HG03354 (cell line): Measurements from ENCODE around the gene AKAP9.
A peak's percentile ranks its signal among the peaks of the same experiment; 100 is the strongest.
"Not testable (repeated sequence)": the region's sequence is repeated elsewhere in the genome, so short reads cannot be mapped to it uniquely, and the experiment has no call there.

Source experiments
- ATAC-seq: cut with Tn5 transposase; IDR thresholded peaks from one replicate; pipeline ENCODE4 v1.9.1; 2021; ENCODE audit warnings: mild to moderate bottlenecking; ENCODE audit not compliant: unreplicated experiment, poor library complexity, severe bottlenecking

The AKAP9 gene

GRCh38 chr7:92116949-92117348, 176.3 kb downstream of the AKAP9 start:
- ATAC-seq = no peak

GRCh38 chr7:92119213-92119759, 178.6 kb downstream of the AKAP9 start:
- no peak for ATAC-seq

- no peak for ATAC-seq
These were observed 181.0 kb downstream of the AKAP9 start for GRCh38 chr7:92121681-92122080.

GRCh38 chr7:92131093-92131492, 190.4 kb downstream of the AKAP9 start:
- no peak for ATAC-seq

GRCh38 chr7:92131764-92132330, 191.2 kb downstream of the AKAP9 start:
- ATAC-seq = no peak

GRCh38 chr7:92133133-92133736, 192.6 kb downstream of the AKAP9 start:
- peak; percentile 18 for ATAC-seq

GRCh38 chr7:92133737-92134270, 193.1 kb downstream of the AKAP9 start:
- ATAC-seq = peak; percentile 44

- peak; percentile 89 for ATAC-seq
These were observed 193.8 kb downstream of the AKAP9 start, which contains the start of gene CYP51A1 for GRCh38 chr7:92134271-92135051. TSS of gene CYP51A1 (minus strand) at chr7:92134477. CDS start at chr7:92134364, 113 bp downstream.

- no peak for ATAC-seq
These were observed 194.6 kb downstream of the AKAP9 start for GRCh38 chr7:92135052-92135889.

GRCh38 chr7:92137557-92137956, 196.9 kb downstream of the AKAP9 start:
- no peak for ATAC-seq

- no peak for ATAC-seq
These were observed 200.5 kb downstream of the AKAP9 start for GRCh38 chr7:92141161-92141560.

- ATAC-seq = not testable (repeated sequence)
These were observed 202.1 kb downstream of the AKAP9 start for GRCh38 chr7:92142791-92143190.

- not testable (repeated sequence) for ATAC-seq
These were observed 202.7 kb downstream of the AKAP9 start for GRCh38 chr7:92143192-92143880.

GRCh38 chr7:92149736-92150239, 209.1 kb downstream of the AKAP9 start:
- no peak for ATAC-seq

GRCh38 chr7:92150450-92151017, 209.9 kb downstream of the AKAP9 start:
- no peak for ATAC-seq

GRCh38 chr7:92155108-92155739, 214.6 kb downstream of the AKAP9 start:
- no peak for ATAC-seq

GRCh38 chr7:92156990-92157389, 216.3 kb downstream of the AKAP9 start:
- ATAC-seq = no peak
